NCI-H1694 treated with DMSO at 0.1 percent for 48 hours (cell line): ENCODE measurements around the gene ISOC2.
A peak's percentile ranks its signal among the peaks of the same experiment; 100 is the strongest.
"Not testable (repeated sequence)": the region's sequence is repeated elsewhere in the genome, so short reads cannot be mapped to it uniquely, and the experiment has no call there.

Experiments used
- DNase-seq: peaks from one replicate; lab custom pipeline; 2025; lab: John Stamatoyannopoulos, UW

Gene ISOC2

GRCh38 chr19:55461259-55461973, at the start of gene ISOC2:
TSS of gene ISOC2 (minus strand) at chr19:55461642. CDS start at chr19:55456486, 5,156 bp downstream.
- DNase-seq: peak; percentile 98

DNA sequence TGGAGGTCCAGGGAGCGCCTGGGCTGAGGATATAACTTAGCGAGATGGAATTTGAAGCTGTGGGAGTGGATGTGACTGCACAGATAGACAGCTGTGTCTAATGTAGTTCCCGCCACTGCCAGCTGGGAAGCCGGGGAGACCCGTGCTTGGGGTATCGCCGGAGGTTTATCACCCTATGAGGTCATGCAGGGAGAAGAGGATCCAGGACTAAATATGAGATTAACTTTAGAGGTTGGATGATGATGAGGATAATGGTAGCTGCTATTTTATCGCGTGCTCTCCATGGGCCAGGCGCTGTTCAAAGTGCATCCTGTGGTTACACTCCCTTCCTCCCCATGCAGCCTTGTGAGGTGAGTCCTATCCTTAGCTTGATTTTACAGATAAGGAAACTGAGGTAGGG, 46.7 kb upstream of the ISOC2 start:
- DNase-seq: no peak

DNA sequence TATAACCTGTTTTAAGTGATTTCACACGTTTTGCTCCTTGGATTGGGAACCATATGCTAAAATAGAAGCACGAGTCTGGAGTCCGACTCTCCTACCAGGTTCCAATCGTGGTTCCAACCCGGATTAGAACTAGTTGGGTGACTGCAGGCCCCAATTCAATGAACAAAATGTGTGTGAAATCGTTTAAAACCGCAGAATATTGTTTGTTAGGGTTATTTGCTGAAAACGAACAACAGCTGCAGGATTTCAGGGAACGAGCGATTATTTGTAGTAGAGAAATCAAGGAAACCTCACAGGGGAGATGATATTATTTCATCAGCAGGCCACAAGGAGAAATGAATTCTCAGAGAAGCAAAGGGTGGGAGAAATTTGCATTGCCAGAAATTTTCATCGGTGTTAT, 43.5 kb upstream of the ISOC2 start:
- no peak for DNase-seq

- DNase-seq: no peak
These were observed 42.8 kb upstream of the ISOC2 start for GRCh38 chr19:55504252-55504603.

- DNase-seq: peak; percentile 85
These were observed 42.2 kb upstream of the ISOC2 start for GRCh38 chr19:55503502-55504251.

DNA sequence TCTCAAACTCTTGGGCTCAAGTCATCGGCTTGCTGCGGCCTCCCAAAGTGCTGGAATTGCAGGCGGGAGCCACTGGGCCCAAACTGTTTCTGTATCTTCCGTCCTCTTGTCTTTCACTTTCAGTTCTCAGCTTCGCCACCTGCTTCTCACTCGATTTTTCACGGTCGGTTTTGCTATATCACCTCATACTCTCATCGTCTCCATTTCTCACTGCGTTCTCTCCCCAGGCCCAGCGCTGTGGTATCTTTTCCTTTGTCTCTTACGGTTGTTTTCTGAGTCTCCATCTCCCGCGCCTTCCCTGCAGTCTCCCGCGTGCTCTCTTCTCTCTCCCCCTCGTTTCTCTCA, 41.7 kb upstream of the ISOC2 start:
- DNase-seq: no peak

- no peak for DNase-seq
These were observed 40.9 kb upstream of the ISOC2 start for GRCh38 chr19:55502197-55502952.

DNA sequence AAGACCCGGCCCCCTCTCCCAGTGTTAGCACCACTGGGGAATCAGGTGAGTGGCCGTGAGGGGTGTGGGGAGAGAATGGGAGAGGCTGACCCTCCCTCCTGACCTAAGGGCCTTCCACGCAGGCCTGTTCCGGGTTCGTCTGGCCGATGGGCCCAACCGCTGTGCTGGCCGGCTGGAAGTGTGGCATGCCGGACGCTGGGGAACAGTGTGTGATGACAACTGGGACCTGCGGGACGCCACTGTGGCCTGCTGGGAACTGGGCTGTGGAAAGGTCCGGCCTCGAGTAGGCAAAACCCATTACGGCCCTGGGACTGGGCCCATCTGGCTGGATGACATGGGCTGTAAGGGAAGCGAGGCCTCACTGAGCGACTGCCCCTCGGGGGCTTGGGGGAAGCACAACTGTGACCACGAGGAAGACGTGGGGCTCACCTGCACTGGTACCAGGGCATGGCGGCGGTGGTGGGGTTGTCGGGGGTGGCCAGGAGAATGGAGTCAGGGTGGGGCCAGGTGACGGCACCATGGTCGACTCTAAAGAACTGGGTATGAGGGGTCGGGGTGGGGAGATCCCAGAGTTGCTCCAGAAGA, 39.0 kb upstream of the ISOC2 start:
- DNase-seq: no peak

DNA sequence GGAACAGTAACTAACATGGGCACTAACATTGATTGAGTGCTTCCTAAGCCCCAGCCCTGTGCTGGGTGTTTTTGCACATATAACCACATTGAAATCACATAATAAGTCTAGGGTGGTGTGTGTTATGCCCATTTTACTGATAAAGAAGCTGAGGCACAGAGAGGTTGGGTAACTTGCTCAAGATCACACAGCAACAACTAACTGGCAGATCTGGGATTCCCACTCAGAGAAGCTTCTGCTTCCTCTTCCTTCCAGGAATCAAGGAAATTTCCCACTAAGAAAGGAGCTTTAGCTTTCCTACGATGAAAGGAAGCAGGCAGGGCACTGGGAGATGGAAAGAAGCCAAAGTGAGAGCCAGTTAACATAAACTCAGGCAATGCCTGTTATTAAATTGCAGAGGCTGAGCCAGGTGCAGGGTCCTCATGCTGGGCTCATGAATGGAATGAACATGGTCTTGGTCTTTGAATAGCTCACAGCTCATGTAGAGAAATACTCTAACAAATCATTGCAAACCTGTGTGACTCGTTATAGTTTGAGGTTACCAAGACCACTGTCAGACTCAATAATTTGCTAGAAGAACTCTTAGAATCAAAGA, 36.9 kb upstream of the ISOC2 start:
- DNase-seq: no peak

- DNase-seq: no peak
These were observed 36.3 kb upstream of the ISOC2 start for GRCh38 chr19:55497763-55498162.

DNA sequence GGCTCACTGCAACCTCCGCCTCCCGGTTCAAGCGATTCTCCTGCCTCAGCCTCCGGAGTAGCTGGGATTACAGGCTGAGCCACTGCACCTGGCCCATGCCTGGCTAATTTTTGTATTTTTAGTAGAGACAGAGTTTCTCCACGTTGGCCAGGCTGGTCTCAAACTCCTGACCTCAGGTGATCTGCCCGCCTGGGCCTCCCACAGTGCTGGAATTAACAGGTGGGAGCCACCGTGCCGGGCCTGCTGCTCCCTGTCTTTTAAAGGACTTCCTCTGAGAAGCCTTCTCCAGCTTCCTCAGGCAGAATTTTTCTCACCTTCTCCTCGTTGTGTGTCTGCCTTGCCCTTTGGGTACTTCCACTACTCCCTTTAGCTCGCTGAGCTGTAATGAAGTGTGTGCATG, 35.4 kb upstream of the ISOC2 start:
- DNase-seq: not testable (repeated sequence)

DNA sequence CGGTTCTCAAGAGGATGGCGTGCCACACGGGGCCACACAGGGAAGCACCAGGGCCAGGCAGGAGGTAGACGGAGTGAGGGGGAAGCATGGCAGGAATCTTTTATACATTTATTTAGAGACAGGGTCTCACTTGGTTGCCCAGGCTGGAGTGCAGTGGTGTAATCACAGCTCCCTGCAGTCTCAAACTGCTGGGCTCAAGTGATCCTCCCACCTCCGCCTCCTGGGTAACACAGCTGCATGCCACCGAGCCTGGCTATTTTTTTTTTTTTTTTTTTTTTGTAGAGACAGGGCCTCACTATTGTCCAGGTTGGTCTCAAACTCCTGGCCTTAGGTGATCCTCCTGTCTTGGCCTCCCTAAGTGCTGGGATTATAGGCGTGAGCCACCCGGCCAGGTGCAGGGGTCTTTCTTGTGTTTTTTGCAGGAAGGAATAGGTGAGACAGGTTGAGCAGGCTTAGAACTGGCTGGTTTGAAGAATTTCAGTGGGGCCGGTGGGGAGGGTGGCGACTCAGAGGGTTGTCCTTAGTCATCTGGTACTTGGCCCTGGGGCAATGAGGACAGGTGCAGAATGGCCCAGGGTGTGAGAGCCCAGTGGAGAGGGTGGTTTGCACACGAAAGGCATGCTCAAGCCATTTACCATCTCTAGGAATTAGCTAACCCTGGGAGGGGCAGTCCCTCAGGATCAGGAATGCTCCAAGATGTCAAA, 34.4 kb upstream of the ISOC2 start:
- no peak for DNase-seq

DNA sequence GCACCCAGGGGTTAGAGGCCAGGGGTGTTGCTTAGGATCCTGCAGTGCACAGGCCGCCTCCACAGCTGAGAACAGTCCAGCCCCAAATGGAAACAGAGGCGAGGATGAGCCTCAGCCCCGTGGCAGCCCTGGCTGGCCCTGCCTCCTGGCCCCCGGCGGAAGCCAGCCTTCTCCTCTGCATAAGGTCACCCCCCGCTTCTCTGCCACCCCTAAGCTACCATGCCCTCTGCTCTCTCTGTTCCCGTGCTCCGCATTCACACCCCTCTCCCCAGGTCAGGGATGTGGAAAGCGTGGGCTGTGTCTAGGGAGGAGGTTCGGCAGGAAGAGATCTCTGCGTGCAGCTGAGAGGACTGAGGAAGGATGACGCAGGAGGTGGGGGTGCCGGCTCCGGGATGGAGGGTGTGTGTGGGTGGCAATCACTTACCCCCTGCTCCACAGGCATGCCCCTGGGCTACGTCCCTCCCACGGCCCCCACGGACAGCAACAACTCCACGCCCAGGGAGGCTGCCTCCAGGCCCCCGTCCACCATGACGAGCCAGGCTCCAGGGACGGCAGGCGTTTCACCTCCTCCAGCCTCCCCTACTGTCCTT, 32.8 kb upstream of the ISOC2 start:
- DNase-seq: no peak

- no peak for DNase-seq
These were observed 32.3 kb upstream of the ISOC2 start for GRCh38 chr19:55493645-55494171.

DNA sequence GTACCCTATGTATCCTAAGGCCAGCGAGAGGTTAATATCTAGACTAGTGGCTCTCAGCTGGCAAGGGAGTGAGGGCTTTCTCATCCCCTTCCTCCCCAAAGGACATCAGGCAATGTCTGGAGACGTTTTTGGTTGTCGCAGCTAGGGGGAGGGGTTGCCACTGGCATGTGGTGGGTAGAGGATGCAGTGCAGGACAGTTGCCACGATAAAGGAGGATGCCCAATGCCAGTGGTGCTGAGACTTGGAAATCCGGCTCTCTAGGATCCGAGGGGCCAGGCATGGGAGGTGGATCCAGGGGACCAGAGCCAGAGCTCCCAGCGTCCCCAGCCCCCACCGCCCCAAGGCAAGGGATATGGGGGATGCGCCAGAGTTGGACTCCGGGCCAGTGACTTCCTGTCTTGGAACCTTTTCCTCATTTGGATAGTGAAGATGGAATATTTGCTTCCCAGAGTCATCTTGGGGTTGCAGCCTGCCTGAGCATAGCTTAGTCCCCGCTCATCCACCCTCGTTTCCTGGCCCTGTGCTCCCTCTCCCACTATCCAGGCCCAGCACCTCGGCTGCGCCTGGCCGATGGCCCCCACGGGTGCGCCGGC, 31.7 kb upstream of the ISOC2 start:
- DNase-seq: no peak

DNA sequence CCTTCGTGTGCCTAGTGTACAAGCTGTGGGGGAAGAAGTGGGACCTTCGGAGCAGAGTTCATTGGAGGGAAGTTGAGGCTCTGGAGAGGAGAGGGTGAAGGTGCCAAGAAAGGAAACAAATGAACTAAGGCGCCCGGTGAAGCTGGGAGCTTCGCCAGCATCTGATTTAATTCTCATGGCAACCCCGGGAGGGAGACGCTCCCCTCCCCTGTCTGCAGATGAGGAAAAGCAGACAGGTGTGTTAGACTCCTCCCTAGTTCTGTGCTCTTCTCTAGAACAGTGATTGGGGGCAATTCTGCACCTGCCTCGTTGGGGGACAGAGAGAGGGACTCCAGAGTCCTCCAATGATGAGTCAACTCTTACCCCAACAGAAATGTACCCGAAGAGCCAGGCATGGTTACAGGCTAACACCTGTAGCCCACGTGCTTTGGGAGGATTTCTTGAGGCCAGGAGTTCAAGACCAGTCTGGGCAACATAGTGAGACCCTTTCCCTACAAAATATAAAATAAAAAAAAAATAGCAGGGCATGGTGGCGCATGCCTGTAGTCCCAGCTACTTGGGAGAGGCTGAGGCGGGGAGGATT, 31.0 kb upstream of the ISOC2 start:
- no peak for DNase-seq

- no peak for DNase-seq
These were observed 30.3 kb upstream of the ISOC2 start for GRCh38 chr19:55491546-55492360.

- DNase-seq: no peak
These were observed 29.3 kb upstream of the ISOC2 start for GRCh38 chr19:55490478-55491432.
